Measurements from ENCODE around the gene ERG28. TPM values are rescaled to one million over a fixed set of nuclear protein-coding genes. Genes with fewer than 3 reads are reported as not detected.

Gene ERG28
- total and polyA plus RNA-seq, 2 of the 13 experiments (the other 11 are each of a cell fraction or from before 2014, with no cell fraction given) = 27.3 to 32.3 TPM

GRCh38 chr14:75645056-75645455 is 15.6 kb downstream of the ERG28 start:
- no peak overlapping the region for H2AFZ ChIP-seq (ENCODE audit: low read length)
- no peaks in the 10 kb centered on the region for H3K9me3 ChIP-seq (ENCODE audit: low read length)
- ChIA-PET POLR2A (interaction anchor here (4.0 kb wide), 1 partner anchor 66 kb away, joined by 22 read pairs; the partner anchor contains the start of gene FLVCR2), CTCF (ENCODE audit: low intra/inter-chr PET ratio, low total read pairs) (no interaction called here)
- peaks cover 2 to 5% of the 10 kb centered on the region in 2 experiments; a peak in 4 of 5 replicates for H3K36me3 ChIP-seq (replicated peaks in 1 of 2; ENCODE audit: control insufficient read depth in 1 of 2, insufficient read depth in 2 of 2, low read length in 2 of 2)
- intact Hi-C loops (cut with micrococcal nuclease; ENCODE audit: unreplicated experiment) (no loop called here), in situ Hi-C loops (cut with HindIII; ENCODE audit: extremely low pct_ligation_motif_present, low pct_unique_long_range_greater_than_20kb) (no loop called here)
- no peak overlapping the region for H3K4me2 ChIP-seq (ENCODE audit: low read depth, low read length)
- no peak for DNase-seq (ENCODE audit: low spot score)
- no peak overlapping the region for H3K27ac ChIP-seq (ENCODE audit: extremely low read length, insufficient read depth, low read length)
- no peaks in the 10 kb centered on the region for H4K20me1 ChIP-seq (ENCODE audit: insufficient read depth, low read length)
- no peaks in the 10 kb centered on the region for H3K79me2 ChIP-seq (ENCODE audit: insufficient read depth, low read length)
- H3K27me3 ChIP-seq (ENCODE audit: control insufficient read depth in 1 of 2, insufficient read depth in 2 of 2, low read length in 2 of 2) = no peaks in the 10 kb centered on the region
- ATAC-seq = no peak
- no TSS peak for BruUV-seq (replicated peaks)
- no peak overlapping the region for H3K9ac ChIP-seq (ENCODE audit: insufficient read depth, low read depth, low read length)
- H3K4me3 ChIP-seq (replicated peaks in 1 of 3; ENCODE audit: insufficient read depth in 1 of 3, low read depth in 2 of 3, low read length in 3 of 3) = no peak overlapping the region
- H3K4me1 ChIP-seq (ENCODE audit: insufficient read depth, low read length) = peaks cover 71% of the 10 kb centered on the region
- TF ChIP-seq MTA3 (CRISPR knock-in tag; IDR thresholded peaks at IDR 0.05) (no peak), HNRNPUL1 (IDR thresholded peaks at IDR 0.05; ENCODE audit: low read depth, low read length) (no peak), KDM1A (CRISPR knock-in tag; IDR thresholded peaks at IDR 0.05) (no peak), ZNF431 (CRISPR knock-in tag; IDR thresholded peaks at IDR 0.05; ENCODE audit: borderline replicate concordance, low read depth) (no peak), ZNF772 (CRISPR knock-in tag; IDR thresholded peaks at IDR 0.05) (no peak), CHD4 (IDR thresholded peaks at IDR 0.05; ENCODE audit: borderline replicate concordance, low read length) (no peak), ZSCAN9 (CRISPR knock-in tag; IDR thresholded peaks at IDR 0.05; ENCODE audit: borderline replicate concordance) (no peak), SNAPC5 (CRISPR knock-in tag; IDR thresholded peaks at IDR 0.05; ENCODE audit: borderline replicate concordance) (no peak), KLF6 (CRISPR knock-in tag; IDR thresholded peaks at IDR 0.05) (no peak), ARID2 (CRISPR knock-in tag; IDR thresholded peaks at IDR 0.05; ENCODE audit: borderline replicate concordance) (no peak), MXD3 (CRISPR knock-in tag; IDR thresholded peaks at IDR 0.05) (no peak), HOXA7 (CRISPR knock-in tag; IDR thresholded peaks at IDR 0.05) (no peak)
- no peak for FAIRE-seq

Measured in HepG2 (cell line).